Activated T-cell treated with anti-CD3 and anti-CD28 coated beads for 48 hours (primary cell): ENCODE measurements around the gene PRELID3B.
A peak's percentile ranks its signal among the peaks of the same experiment; 100 is the strongest.

Source experiments
- DNase-seq: peaks from one replicate; pipeline ENCODE4 v3.0.0-alpha.2; 2020; ENCODE audit warnings: low read depth

The PRELID3B gene

GRCh38 chr20:59008715-59009336, 33.8 kb downstream of the PRELID3B start:
- no peak for DNase-seq

- DNase-seq, result no peak
Measured at GRCh38 chr20:59007665-59008511, 34.7 kb downstream of the PRELID3B start.

GRCh38 chr20:59006864-59007664, 35.5 kb downstream of the PRELID3B start, which contains the start of gene CTSZ:
Gene CTSZ (minus strand): TSS chr20:59007254. CDS start chr20:59007128, 126 bp downstream.
- DNase-seq, result peak; percentile 40

GRCh38 chr20:59006167-59006863, 36.3 kb downstream of the PRELID3B start:
- no peak for DNase-seq

GRCh38 chr20:59005523-59006166, 36.9 kb downstream of the PRELID3B start:
- no peak for DNase-seq

- no peak for DNase-seq
Measured at GRCh38 chr20:59004763-59005522, 37.6 kb downstream of the PRELID3B start.

GRCh38 chr20:59004493-59004762, 38.2 kb downstream of the PRELID3B start:
- DNase-seq, result no peak

- no peak for DNase-seq
Measured at GRCh38 chr20:59003836-59004492, 38.6 kb downstream of the PRELID3B start.

- DNase-seq, result no peak
Measured at GRCh38 chr20:59002874-59003399, 39.6 kb downstream of the PRELID3B start.

- no peak for DNase-seq
Measured at GRCh38 chr20:59002388-59002787, 40.2 kb downstream of the PRELID3B start.

GRCh38 chr20:59001449-59002171, 41.0 kb downstream of the PRELID3B start:
- DNase-seq, result no peak

- DNase-seq, result no peak
Measured at GRCh38 chr20:59001068-59001448, 41.5 kb downstream of the PRELID3B start.

GRCh38 chr20:59000326-59000725, 42.3 kb downstream of the PRELID3B start:
- no peak for DNase-seq

GRCh38 chr20:58998656-58999055, 43.9 kb downstream of the PRELID3B start:
- DNase-seq, result no peak

- DNase-seq, result no peak
Measured at GRCh38 chr20:58997141-58997770, 45.3 kb downstream of the PRELID3B start.

- DNase-seq, result no peak
Measured at GRCh38 chr20:58996226-58996611, 46.4 kb downstream of the PRELID3B start.

- no peak for DNase-seq
Measured at GRCh38 chr20:58995461-58996225, 46.9 kb downstream of the PRELID3B start.
